Measurements from ENCODE around the gene LOC101059915.
"Not testable (repeated sequence)": the region's sequence is repeated elsewhere in the genome, so short reads cannot be mapped to it uniquely, and the experiment has no call there.

LOC101059915 gene

GRCh38 chrX:71644406-71644805 is 22.9 kb upstream of the LOC101059915 start:
- not testable (repeated sequence) for DNase-seq

- peak; percentile 56 for DNase-seq
Observed at GRCh38 chrX:71650333-71650969, 16.9 kb upstream of the LOC101059915 start.

GRCh38 chrX:71652405-71652804 is 14.9 kb upstream of the LOC101059915 start:
- peak; percentile 74 for DNase-seq

- DNase-seq = no peak
Observed at GRCh38 chrX:71653344-71653743, 14.0 kb upstream of the LOC101059915 start.

DNA sequence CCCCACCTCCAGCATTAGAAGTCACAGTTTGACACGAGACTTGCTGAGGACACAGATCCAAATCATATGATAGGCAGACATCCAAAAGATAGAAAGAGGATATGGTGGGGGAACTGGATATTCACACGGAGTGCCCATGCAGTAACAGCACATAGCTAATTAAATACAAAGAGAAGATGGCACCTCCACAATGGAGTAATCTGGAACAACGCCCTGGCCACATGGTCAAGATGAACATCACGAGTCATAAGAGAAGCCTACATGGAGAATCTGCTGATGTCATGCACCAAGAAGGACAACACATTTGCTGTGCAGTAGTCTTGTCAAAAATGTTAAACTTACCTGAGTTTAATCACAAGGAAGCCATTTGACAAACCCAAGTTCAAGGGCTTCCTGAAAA is 10.1 kb upstream of the LOC101059915 start:
- no peak for DNase-seq

GRCh38 chrX:71659342-71659741 is 8.0 kb upstream of the LOC101059915 start:
- no peak for DNase-seq

GRCh38 chrX:71659959-71660358 is 7.4 kb upstream of the LOC101059915 start:
- DNase-seq = no peak

DNA sequence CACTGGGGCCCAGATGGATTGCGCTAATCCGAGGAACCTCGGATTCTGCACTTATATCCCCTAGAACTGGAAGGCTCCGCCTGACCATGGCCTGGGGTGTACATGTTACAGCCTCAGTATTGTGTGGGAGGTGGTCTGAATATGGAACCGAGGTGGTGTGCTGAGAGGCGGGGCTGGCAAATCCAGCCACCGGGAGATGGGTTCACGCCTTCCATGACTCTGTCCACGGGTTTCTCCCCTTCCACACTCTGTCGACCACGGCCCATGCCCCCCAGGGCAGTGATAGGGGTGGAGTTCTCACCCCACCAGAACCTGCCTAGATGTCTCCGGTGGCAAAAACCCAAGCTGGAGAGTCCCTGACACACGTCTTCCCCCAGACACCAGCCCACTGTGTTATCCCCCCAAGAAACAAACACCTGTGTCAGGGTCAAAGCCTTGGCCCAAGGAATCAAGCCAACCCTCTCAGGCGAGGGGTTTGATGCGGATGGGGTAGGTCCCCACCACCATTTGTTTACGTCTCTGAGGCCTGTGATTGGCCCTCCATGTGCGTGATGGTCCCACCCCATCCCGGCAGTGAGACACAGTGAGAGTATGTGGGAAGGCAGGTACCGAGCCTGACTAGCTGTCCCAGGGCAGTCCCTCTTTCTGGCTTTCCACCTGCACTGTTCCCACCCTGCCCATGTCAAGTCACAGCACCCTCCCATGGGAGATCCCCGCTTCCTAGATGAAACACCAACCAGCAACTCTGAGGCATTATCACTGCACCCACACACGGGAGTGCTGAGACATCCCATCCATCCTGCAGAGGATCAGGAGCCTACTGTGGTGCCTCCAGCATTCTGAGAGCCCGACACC is 6.6 kb upstream of the LOC101059915 start:
- DNase-seq = no peak

DNA sequence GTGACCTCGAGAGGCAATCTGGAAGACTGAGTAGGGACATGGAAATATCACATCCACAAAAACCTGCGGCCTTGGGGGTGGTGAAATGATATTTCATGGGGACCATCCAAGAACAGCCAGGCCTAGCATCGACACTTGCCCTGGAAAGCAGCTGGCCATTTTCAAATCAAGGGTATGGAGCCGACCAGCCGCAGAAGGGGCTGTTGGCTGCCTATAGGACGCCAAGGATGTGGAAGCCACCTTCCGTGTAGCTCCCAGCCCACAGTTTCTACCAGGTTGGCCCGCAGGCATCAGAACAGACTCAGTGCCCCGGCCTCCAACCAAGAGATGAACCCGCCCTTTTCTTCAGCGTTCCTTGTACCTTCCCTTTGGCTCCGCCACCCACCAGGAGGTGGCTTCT is 5.4 kb upstream of the LOC101059915 start:
- no peak for DNase-seq

- not testable (repeated sequence) for DNase-seq
Observed at GRCh38 chrX:71662654-71663053, 4.7 kb upstream of the LOC101059915 start.

DNA sequence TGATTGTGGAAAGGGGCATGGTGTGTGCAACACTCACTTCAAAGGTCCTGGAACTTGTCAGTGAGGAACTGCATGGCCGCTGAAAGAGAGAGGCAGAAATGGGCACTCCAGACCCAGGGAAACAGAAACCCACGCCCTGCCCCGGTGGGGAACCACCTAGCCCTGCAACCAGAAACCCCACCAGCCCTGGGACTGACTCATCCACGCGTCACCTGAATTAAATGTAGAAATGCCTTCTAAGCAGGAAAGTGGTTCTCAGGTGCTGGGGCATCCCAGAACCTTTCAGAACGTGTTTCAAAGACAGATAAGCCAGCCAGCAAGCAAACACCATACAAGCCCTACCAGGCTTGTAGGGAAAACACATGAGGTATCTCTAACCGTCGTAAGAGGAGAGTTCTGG is 4.1 kb upstream of the LOC101059915 start:
- not testable (repeated sequence) for DNase-seq

GRCh38 chrX:71664202-71664601 is 3.1 kb upstream of the LOC101059915 start:
- DNase-seq = peak; percentile 63

DNA sequence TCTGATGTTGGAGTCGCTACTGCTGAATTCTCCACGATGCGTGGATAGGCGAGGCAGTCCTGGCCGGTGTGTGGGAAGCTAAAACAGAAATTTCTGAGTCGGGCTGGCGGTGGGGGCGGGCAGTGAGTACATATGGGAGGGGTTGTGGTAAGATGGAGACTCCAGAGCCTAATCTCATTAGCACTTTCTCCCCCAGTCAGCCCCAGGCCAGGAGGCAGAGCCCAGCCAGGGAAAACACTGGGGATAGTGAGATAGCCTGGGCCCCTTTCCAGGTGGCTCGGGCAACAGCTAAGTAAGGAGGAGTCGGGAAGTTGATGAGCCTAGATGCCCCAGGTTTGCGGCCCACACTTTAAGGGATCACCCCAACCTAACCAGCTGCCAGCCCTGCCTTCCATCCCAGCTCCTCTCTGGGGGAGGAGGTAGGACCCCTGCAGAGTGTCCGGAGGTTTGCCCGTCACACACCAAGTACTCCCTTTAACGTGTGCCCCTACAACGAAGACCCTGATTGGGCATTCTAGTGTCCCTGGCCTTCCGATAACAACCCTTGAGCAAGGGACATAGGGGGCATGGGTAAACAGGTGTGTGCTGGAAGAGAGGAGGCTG is 2.4 kb upstream of the LOC101059915 start:
- no peak for DNase-seq

- DNase-seq = no peak
Observed at GRCh38 chrX:71665747-71666146, 1.6 kb upstream of the LOC101059915 start.

DNA sequence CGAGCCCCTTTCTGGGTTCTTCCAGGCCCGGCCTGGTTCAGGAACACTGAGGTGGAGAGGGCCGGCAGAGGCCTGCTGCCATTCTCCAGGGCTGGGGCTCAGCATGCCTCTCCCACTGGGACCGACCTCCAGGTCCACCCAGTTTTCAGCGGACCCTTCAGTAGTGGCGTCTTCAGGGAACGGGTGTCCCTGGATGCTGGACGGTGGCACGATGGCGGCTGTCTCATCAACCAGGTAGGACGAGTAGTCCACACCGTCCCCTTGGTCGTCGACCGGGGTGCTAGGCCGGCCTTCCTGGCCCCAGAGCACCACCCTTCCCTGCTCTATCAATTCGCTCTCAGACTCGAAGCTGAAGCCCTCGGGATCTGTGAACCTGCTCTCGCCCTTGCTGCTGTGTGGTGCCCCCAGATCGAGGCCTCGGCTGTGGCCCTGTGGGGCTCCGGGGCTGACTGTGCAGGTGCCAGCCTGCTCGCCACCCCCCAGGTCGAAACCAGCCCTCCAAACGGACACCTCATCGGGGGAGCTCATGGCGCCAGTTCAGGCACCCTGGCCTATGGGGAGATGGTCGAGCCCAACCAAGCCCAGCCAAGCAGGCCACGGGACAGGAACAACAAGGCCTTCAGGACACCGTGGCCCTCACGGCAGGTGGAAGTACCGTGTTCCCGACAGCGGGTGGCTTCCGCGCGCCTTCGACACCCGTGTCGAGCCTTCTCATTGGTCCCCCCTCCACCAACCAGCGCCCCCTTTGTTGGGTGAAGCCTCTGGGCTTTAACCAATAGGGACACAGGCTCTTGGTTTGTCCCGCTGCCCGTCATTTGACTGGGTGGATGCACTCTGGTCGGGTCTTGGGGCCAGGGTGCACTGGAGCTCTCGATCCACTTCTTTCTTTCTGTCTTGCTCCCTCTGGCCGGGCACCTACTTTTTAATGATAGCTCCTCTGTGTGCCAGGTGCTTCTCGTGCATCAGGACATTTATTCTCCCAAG is 814 bp upstream of the LOC101059915 start:
- no peak for DNase-seq

DNA sequence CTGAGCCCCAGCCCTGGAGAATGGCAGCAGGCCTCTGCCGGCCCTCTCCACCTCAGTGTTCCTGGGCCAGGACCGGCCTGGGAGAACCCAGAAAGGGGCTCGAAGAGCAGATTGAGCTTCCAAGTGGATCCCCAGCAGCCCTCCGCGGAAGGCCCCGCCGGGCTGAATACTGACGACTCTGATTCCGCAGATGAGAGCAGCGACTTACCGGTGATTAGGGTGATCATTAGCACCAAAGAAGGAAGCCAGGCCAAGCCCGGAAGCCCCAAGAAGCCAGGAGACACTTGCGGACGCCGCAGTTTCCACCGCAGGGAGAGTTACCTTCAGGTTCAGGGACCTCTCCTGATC is 876 bp downstream of the LOC101059915 start:
- no peak for DNase-seq

GRCh38 chrX:71669492-71669891 is 2.1 kb downstream of the LOC101059915 start:
- no peak for DNase-seq

GRCh38 chrX:71669947-71670346 is 2.6 kb downstream of the LOC101059915 start:
- DNase-seq = peak; percentile 44

DNA sequence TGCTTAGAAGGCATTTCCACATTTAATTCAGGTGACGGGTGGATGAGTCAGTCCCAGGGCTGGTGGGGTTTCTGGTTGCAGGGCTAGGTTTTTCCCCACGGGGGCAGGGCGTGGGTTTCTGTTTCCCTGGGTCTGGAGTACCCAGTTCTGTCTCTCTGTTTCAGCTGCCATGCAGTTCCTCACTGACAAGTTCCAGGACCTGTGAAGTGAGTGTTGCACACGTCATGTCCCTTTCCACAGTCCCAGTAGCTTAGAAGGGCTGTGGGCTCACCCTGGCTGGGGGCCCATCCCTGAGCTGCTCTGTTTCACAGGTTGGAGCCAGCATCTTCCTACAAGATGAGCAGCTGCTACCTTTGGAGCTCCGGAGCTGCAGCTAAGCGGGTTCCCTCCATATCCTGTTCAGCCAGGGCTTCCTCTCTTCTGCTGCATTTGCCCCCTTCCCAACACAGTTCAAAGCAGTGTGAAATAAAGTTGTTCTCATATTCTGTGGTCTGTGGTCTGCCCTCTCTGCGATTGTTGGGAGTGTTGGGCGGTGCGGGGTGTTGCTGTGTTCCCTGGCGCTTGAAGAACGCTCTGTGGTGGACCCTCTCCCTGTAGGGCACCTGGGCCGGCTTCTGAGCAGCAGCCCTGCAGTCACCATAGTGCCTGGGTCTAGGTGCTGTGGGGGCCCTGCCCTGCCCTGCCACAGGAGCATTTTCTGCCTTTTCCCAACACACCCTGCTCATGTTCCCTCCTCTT is 3.9 kb downstream of the LOC101059915 start:
- no peak for DNase-seq

DNA sequence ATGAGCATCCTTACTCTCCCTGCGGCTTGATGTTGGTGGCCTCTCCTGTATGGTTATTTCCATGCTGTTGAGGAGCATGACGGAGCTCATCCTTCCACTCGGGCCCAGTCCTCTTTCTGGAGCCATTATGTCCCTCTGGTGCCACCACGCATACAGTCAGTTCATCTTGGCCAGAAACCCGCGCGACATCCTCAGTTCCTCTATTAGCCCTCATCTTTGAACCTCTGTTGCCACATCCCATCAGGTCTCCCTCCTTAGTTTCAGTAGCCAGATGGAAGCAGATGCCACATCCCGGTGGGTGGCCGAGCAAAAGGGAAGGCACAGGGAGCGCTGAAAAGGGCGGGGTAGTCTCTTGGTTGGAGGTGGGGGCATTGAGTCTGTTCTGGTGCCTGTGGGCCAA is 4.6 kb downstream of the LOC101059915 start:
- no peak for DNase-seq

GRCh38 chrX:71675636-71676035 is 8.3 kb downstream of the LOC101059915 start:
- not testable (repeated sequence) for DNase-seq
